Measurements from ENCODE around the gene MGME1. TPM values are rescaled to one million over a fixed set of nuclear protein-coding genes. Genes with fewer than 3 reads are reported as not detected.
"Not testable (repeated sequence)": the region's sequence is repeated elsewhere in the genome, so short reads cannot be mapped to it uniquely, and the experiment has no call there.

The MGME1 gene
- total RNA-seq, 1 donor from 2014 or later, result 4.8 TPM

GRCh38 chr20:18018100-18018499 lies 49.3 kb downstream of the MGME1 start:
- Mint-ChIP-seq H3K27me3 (ENCODE audit: unreplicated experiment) (peaks cover 4% of the 10 kb centered on the region), H3K4me3 (ENCODE audit: unreplicated experiment) (no peak overlapping the region), H3K27ac (ENCODE audit: unreplicated experiment) (no peak overlapping the region)

GRCh38 chr20:18019068-18019467 lies 50.2 kb downstream of the MGME1 start:
- Mint-ChIP-seq H3K36me3 (ENCODE audit: unreplicated experiment) (no peaks in the 10 kb centered on the region), H3K4me3 (ENCODE audit: unreplicated experiment) (no peak overlapping the region), H3K27ac (ENCODE audit: unreplicated experiment) (no peak overlapping the region), H3K9me3 (ENCODE audit: unreplicated experiment) (peaks cover 2% of the 10 kb centered on the region), H3K27me3 (ENCODE audit: unreplicated experiment) (peaks cover 4% of the 10 kb centered on the region), H3K4me1 (ENCODE audit: low read depth, unreplicated experiment) (no peaks in the 10 kb centered on the region)
- peak; percentile 30 for TF ChIP-seq CTCF (IDR thresholded peaks at IDR 0.05; ENCODE audit: partially characterized antibody, unreplicated experiment)
- no peak for DNase-seq

More at GRCh38 chr20:18018100-18018499, 49.3 kb downstream of the MGME1 start:
- Mint-ChIP-seq H3K4me1 (ENCODE audit: low read depth, unreplicated experiment) (no peaks in the 10 kb centered on the region), H3K36me3 (ENCODE audit: unreplicated experiment) (no peaks in the 10 kb centered on the region), H3K9me3 (ENCODE audit: unreplicated experiment) (no peaks in the 10 kb centered on the region)
- TF ChIP-seq CTCF (IDR thresholded peaks at IDR 0.05; ENCODE audit: partially characterized antibody, unreplicated experiment), result no peak
- DNase-seq, result no peak

GRCh38 chr20:18020931-18021330 lies 52.1 kb downstream of the MGME1 start:
- Mint-ChIP-seq H3K4me1 (ENCODE audit: low read depth, unreplicated experiment) (no peaks in the 10 kb centered on the region), H3K4me3 (ENCODE audit: unreplicated experiment) (no peak overlapping the region), H3K27me3 (ENCODE audit: unreplicated experiment) (peaks cover 4% of the 10 kb centered on the region), H3K9me3 (ENCODE audit: unreplicated experiment) (peaks cover 2% of the 10 kb centered on the region), H3K27ac (ENCODE audit: unreplicated experiment) (no peak overlapping the region), H3K36me3 (ENCODE audit: unreplicated experiment) (no peaks in the 10 kb centered on the region)
- TF ChIP-seq CTCF (IDR thresholded peaks at IDR 0.05; ENCODE audit: partially characterized antibody, unreplicated experiment), result no peak
- no peak for DNase-seq

GRCh38 chr20:18024606-18025127 lies 55.8 kb downstream of the MGME1 start:
- TF ChIP-seq CTCF (IDR thresholded peaks at IDR 0.05; ENCODE audit: partially characterized antibody, unreplicated experiment), result no peak
- H3K4me3 Mint-ChIP-seq (ENCODE audit: unreplicated experiment), result no peak overlapping the region
- peaks cover 2% of the 10 kb centered on the region for H3K9me3 Mint-ChIP-seq (ENCODE audit: unreplicated experiment)
- DNase-seq, result no peak
- H3K36me3 Mint-ChIP-seq (ENCODE audit: unreplicated experiment), result no peaks in the 10 kb centered on the region
- peaks cover 1% of the 10 kb centered on the region for H3K27me3 Mint-ChIP-seq (ENCODE audit: unreplicated experiment)
- no peaks in the 10 kb centered on the region for H3K4me1 Mint-ChIP-seq (ENCODE audit: low read depth, unreplicated experiment)
- H3K27ac Mint-ChIP-seq (ENCODE audit: unreplicated experiment), result no peak overlapping the region

- H3K4me3 Mint-ChIP-seq (ENCODE audit: unreplicated experiment); H3K36me3 Mint-ChIP-seq (ENCODE audit: unreplicated experiment); H3K4me1 Mint-ChIP-seq (ENCODE audit: low read depth, unreplicated experiment); H3K27me3 Mint-ChIP-seq (ENCODE audit: unreplicated experiment); DNase-seq; H3K27ac Mint-ChIP-seq (ENCODE audit: unreplicated experiment); H3K9me3 Mint-ChIP-seq (ENCODE audit: unreplicated experiment): not testable (repeated sequence)
These were observed 58.2 kb downstream of the MGME1 start for GRCh38 chr20:18027011-18027410.

All from glutamatergic neuron (in vitro differentiated cells).